SKM-1 (cell line): Measurements from ENCODE around the gene EYA4.

ENCODE experiments used
- DNase-seq: peaks from one replicate; lab custom pipeline; 2025; ENCODE audit not compliant: unreplicated experiment; lab: John Stamatoyannopoulos, UW

The EYA4 gene

GRCh38 chr6:133441491-133441890 lies 200.3 kb downstream of the EYA4 start:
- no peak for DNase-seq

- DNase-seq = no peak
Measured at GRCh38 chr6:133446789-133447188, 205.6 kb downstream of the EYA4 start.

GRCh38 chr6:133447924-133448323 lies 206.8 kb downstream of the EYA4 start:
- DNase-seq = no peak

- no peak for DNase-seq
Measured at GRCh38 chr6:133456439-133456838, 215.3 kb downstream of the EYA4 start.

- DNase-seq = no peak
Measured at GRCh38 chr6:133456944-133457343, 215.8 kb downstream of the EYA4 start.

- no peak for DNase-seq
Measured at GRCh38 chr6:133460101-133460500, 218.9 kb downstream of the EYA4 start.

GRCh38 chr6:133463790-133464189 lies 222.6 kb downstream of the EYA4 start:
- DNase-seq = no peak

GRCh38 chr6:133466680-133467079 lies 225.5 kb downstream of the EYA4 start:
- no peak for DNase-seq

GRCh38 chr6:133467231-133467981 lies 226.2 kb downstream of the EYA4 start:
- DNase-seq = no peak

- no peak for DNase-seq
Measured at GRCh38 chr6:133467982-133468380, 226.8 kb downstream of the EYA4 start.

GRCh38 chr6:133468591-133468990 lies 227.4 kb downstream of the EYA4 start:
- DNase-seq = no peak

GRCh38 chr6:133474516-133474915 lies 233.4 kb downstream of the EYA4 start:
- DNase-seq = no peak

GRCh38 chr6:133478673-133479072 lies 237.5 kb downstream of the EYA4 start:
- DNase-seq = no peak

- DNase-seq = no peak
Measured at GRCh38 chr6:133487174-133487573, 246.0 kb downstream of the EYA4 start.

- DNase-seq = no peak
Measured at GRCh38 chr6:133495205-133495903, 254.2 kb downstream of the EYA4 start.

GRCh38 chr6:133499662-133500061 lies 258.5 kb downstream of the EYA4 start:
- DNase-seq = no peak

- no peak for DNase-seq
Measured at GRCh38 chr6:133501675-133502270, 260.6 kb downstream of the EYA4 start.

- DNase-seq = no peak
Measured at GRCh38 chr6:133502441-133503335, 261.5 kb downstream of the EYA4 start.

- no peak for DNase-seq
Measured at GRCh38 chr6:133503336-133503729, 262.2 kb downstream of the EYA4 start.

- no peak for DNase-seq
Measured at GRCh38 chr6:133504158-133504557, 263.0 kb downstream of the EYA4 start.

- DNase-seq = no peak
Measured at GRCh38 chr6:133504761-133505160, 263.6 kb downstream of the EYA4 start.
